H9 (cell line): ENCODE measurements around the gene PPIP5K1. TPM values are rescaled to one million over a fixed set of nuclear protein-coding genes. Genes with fewer than 3 reads are reported as not detected.

ENCODE experiments used
- DNase-seq: peaks from one replicate; pipeline ENCODE4 v3.0.0-alpha.2; 2017
- H2AFZ ChIP-seq: one replicate; pipeline ENCODE4 v1.6.1; 2013; ENCODE audit warnings: mild to moderate bottlenecking, low read length, control low read depth, moderate library complexity
- H2AK5ac ChIP-seq: 2 replicates; pipeline ENCODE4 v1.6.1; 2013; ENCODE audit warnings: low read length, control low read depth, mixed read lengths; ENCODE audit not compliant: insufficient read length
- H2BK120ac ChIP-seq: one replicate; pipeline ENCODE4 v1.6.1; 2013; ENCODE audit warnings: low read depth, mild to moderate bottlenecking, low read length, control low read depth, inconsistent platforms; ENCODE audit not compliant: poor library complexity, severe bottlenecking
- H2BK12ac ChIP-seq: 2 replicates; pipeline ENCODE4 v1.6.1; 2013; ENCODE audit warnings: low read length, control low read depth, mixed read lengths, low read depth; ENCODE audit not compliant: insufficient read length
- H2BK15ac ChIP-seq: 2 replicates; pipeline ENCODE4 v1.6.1; 2013; ENCODE audit warnings: low read depth, low read length, control low read depth
- H2BK20ac ChIP-seq: one replicate; pipeline ENCODE4 v1.6.1; 2013; ENCODE audit warnings: low read depth, mild to moderate bottlenecking, low read length, control low read depth, inconsistent platforms; ENCODE audit not compliant: poor library complexity, severe bottlenecking
- H2BK5ac ChIP-seq: 2 replicates; pipeline ENCODE4 v1.6.1; 2013; ENCODE audit warnings: low read length, control low read depth, mixed read lengths; ENCODE audit not compliant: insufficient read length
- H3K14ac ChIP-seq: 2 replicates; pipeline ENCODE4 v1.6.1; 2013; ENCODE audit warnings: low read length, control low read depth; ENCODE audit not compliant: insufficient read depth
- H3K18ac ChIP-seq: 2 replicates; pipeline ENCODE4 v1.6.1; 2013; ENCODE audit warnings: low read depth, mild to moderate bottlenecking, mixed read lengths, low read length, control low read depth; ENCODE audit not compliant: insufficient read length
- H3K23ac ChIP-seq: 2 replicates; pipeline ENCODE4 v1.6.1; 2013; ENCODE audit warnings: low read length, control low read depth, mixed read lengths, low read depth; ENCODE audit not compliant: insufficient read length
- H3K23me2 ChIP-seq: 2 replicates; pipeline ENCODE4 v1.6.1; 2013; ENCODE audit warnings: low read depth, mild to moderate bottlenecking, mixed read lengths, low read length, control low read depth; ENCODE audit not compliant: insufficient read length, poor library complexity, severe bottlenecking
- H3K27ac ChIP-seq: 2 replicates; pipeline ENCODE4 v1.5.1; 2013; ENCODE audit warnings: low read length, control low read depth, mixed read lengths, low read depth; ENCODE audit not compliant: insufficient read length
- H3K27me3 ChIP-seq: 2 replicates; pipeline ENCODE4 v1.6.1; 2013; ENCODE audit warnings: low read length, control low read depth, inconsistent platforms; ENCODE audit not compliant: insufficient read depth
- H3K4ac ChIP-seq: 2 replicates; pipeline ENCODE4 v1.6.1; 2013; ENCODE audit warnings: low read depth, mild to moderate bottlenecking, control low read depth, inconsistent platforms, low read length, moderate library complexity
- H3K4me1 ChIP-seq: 2 replicates; pipeline ENCODE4 v1.6.1; 2013; ENCODE audit warnings: low read length, control low read depth, inconsistent platforms; ENCODE audit not compliant: insufficient read depth
- H3K4me2 ChIP-seq: 2 replicates; pipeline ENCODE4 v1.6.1; 2013; ENCODE audit warnings: low read length, control low read depth, mixed read lengths; ENCODE audit not compliant: insufficient read length, insufficient read depth
- H3K56ac ChIP-seq: 2 replicates; pipeline ENCODE4 v1.6.1; 2013; ENCODE audit warnings: low read depth, mild to moderate bottlenecking, mixed read lengths, low read length, control low read depth; ENCODE audit not compliant: insufficient read length
- H3K79me1 ChIP-seq: 2 replicates; pipeline ENCODE4 v1.6.1; 2013; ENCODE audit warnings: low read depth, mild to moderate bottlenecking, moderate library complexity, low read length, control low read depth, inconsistent platforms; ENCODE audit not compliant: insufficient read depth, poor library complexity, severe bottlenecking
- H3K79me2 ChIP-seq: 2 replicates; pipeline ENCODE4 v1.6.1; 2013; ENCODE audit warnings: low read length, control low read depth, inconsistent platforms; ENCODE audit not compliant: insufficient read depth
- H3K9ac ChIP-seq: 2 replicates; pipeline ENCODE4 v1.6.1; 2013; ENCODE audit warnings: low read length, control low read depth, mixed read lengths; ENCODE audit not compliant: insufficient read length; ENCODE audit errors: extremely low read depth
- H3K9me3 ChIP-seq: one replicate; pipeline ENCODE4 v1.6.1; 2013; ENCODE audit warnings: low read depth, low read length, inconsistent platforms; ENCODE audit not compliant: control insufficient read depth
- H3T11ph ChIP-seq: one replicate; pipeline ENCODE4 v1.6.1; 2013; ENCODE audit warnings: mild to moderate bottlenecking, low read length, control low read depth, inconsistent platforms
- H4K20me1 ChIP-seq: one replicate; pipeline ENCODE4 v1.6.1; 2013; ENCODE audit not compliant: control insufficient read depth, insufficient read length, insufficient read depth
- H4K5ac ChIP-seq: 2 replicates; pipeline ENCODE4 v1.6.1; 2013; ENCODE audit warnings: low read depth, mild to moderate bottlenecking, mixed read lengths, low read length, control low read depth; ENCODE audit not compliant: insufficient read length
- H4K8ac ChIP-seq: replicated peaks from 2 replicates; pipeline ENCODE4 v1.6.1; 2013; ENCODE audit warnings: low read length, control low read depth, mixed read lengths, low read depth; ENCODE audit not compliant: insufficient read length
- H4K91ac ChIP-seq: 2 replicates; pipeline ENCODE4 v1.6.1; 2013; ENCODE audit warnings: low read depth, mild to moderate bottlenecking, moderate library complexity, mixed read lengths, low read length, control low read depth; ENCODE audit not compliant: insufficient read length
- H3K27ac Mint-ChIP-seq, 3 experiments: 2 replicates in 2 of 3; 3 replicates in 1 of 3; pipeline ENCODE4 v1.8.0; 2020 to 2021; ENCODE audit warnings: mixed read lengths in 3 of 3, mild to moderate bottlenecking in 1 of 3, moderate library complexity in 1 of 3
- H3K27me3 Mint-ChIP-seq: 2 replicates; pipeline ENCODE4 v1.8.0; 2021; ENCODE audit warnings: low read depth, mild to moderate bottlenecking, moderate library complexity, mixed read lengths
- H3K36me3 Mint-ChIP-seq, 3 experiments: 2 replicates in 2 of 3; 3 replicates in 1 of 3; pipeline ENCODE4 v1.8.0; 2020 to 2021; ENCODE audit warnings: low read depth in 3 of 3, mixed read lengths in 3 of 3; ENCODE audit not compliant: insufficient read depth in 1 of 3
- H3K4me1 Mint-ChIP-seq, 2 experiments: 2 replicates each; pipeline ENCODE4 v1.8.0; 2020; ENCODE audit warnings: mixed read lengths in 2 of 2
- H3K4me3 Mint-ChIP-seq, 2 experiments: 2 replicates in 1 of 2; 3 replicates in 1 of 2; pipeline ENCODE4 v1.8.0; 2020 to 2021; ENCODE audit warnings: mild to moderate bottlenecking in 2 of 2, mixed read lengths in 2 of 2, moderate library complexity in 1 of 2
- H3K9me3 Mint-ChIP-seq, 2 experiments: 2 replicates in 1 of 2; 3 replicates in 1 of 2; pipeline ENCODE4 v1.8.0; 2020; ENCODE audit warnings: mild to moderate bottlenecking in 2 of 2, mixed read lengths in 2 of 2, moderate library complexity in 1 of 2
- CTCF ChIP-seq: fragments of 200-600 bp; sonication (generic); conservative IDR thresholded peaks from 3 replicates; pipeline ENCODE4 v1.8.0; 2021; ENCODE audit warnings: antibody characterized with exemption, mild to moderate bottlenecking
- WGBS: extraction: QIAGEN DNeasy Blood & Tissue Kit; methylation state at CpG from one replicate; pipeline ENCODE4 v1.1.7; 2013; ENCODE audit warnings: missing lambda C conversion rate, low lambda C conversion rate, mixed read lengths; ENCODE audit not compliant: insufficient read length; ENCODE audit errors: extremely low coverage; 5-methylcytosine and 5-hydroxymethylcytosine counted together
- total RNA-seq: library from RNA; stranded (reverse); gene quantifications from 2 replicates; pipeline ENCODE4 v1.2.1, GENCODE V29; 2021

Gene PPIP5K1
- total RNA-seq, 1 experiment from 2014 or later: 28.5 TPM

- Histone ChIP-seq H3K9me3 (no peaks in the 10 kb centered on the region), H4K20me1 (no peaks in the 10 kb centered on the region), H2AK5ac (no peak overlapping the region), H4K91ac (no peak overlapping the region), H3K23me2 (peaks cover 5% of the 10 kb centered on the region), H2AFZ (no peak overlapping the region), H3K14ac (no peak overlapping the region), H2BK120ac (no peak overlapping the region), H3K27ac (no peak overlapping the region), H3K79me2 (no peaks in the 10 kb centered on the region; the same call in 1 of the 2 replicates), H2BK20ac (no peak overlapping the region), H2BK12ac (no peak overlapping the region), H3T11ph (no peak overlapping the region), H3K79me1 (no peaks in the 10 kb centered on the region), H3K4me1 (peaks cover 7% of the 10 kb centered on the region; the same call in 1 of the 2 replicates), H3K56ac (no peak overlapping the region), H3K9ac (no peak overlapping the region), H2BK5ac (no peak overlapping the region), H3K4me2 (no peak overlapping the region), H3K18ac (no peak overlapping the region), H4K8ac (no peak overlapping the region), H3K4ac (no peak overlapping the region), H2BK15ac (no peak overlapping the region), H3K23ac (no peak overlapping the region), H3K27me3 (no peaks in the 10 kb centered on the region), H4K5ac (no peak overlapping the region)
- Mint-ChIP-seq H3K4me1 (peaks cover 24 to 27% of the 10 kb centered on the region in 2 experiments), H3K9me3 (no peaks in the 10 kb centered on the region), H3K4me3 (peak overlapping the region in 1 of 2 experiments; percentile 44; a peak in 1 of 5 replicates), H3K27ac (peak overlapping the region in 1 of 3 experiments; percentile 51; a peak in 1 of 7 replicates), H3K36me3 (peaks cover 41 to 73% (median 60%) of the 10 kb centered on the region in 3 experiments), H3K27me3 (no peaks in the 10 kb centered on the region)
- TF ChIP-seq CTCF: no peak
- WGBS: no CpG with 5 or more reads among the region's 1 CpG
- no peak for DNase-seq
These were observed 100.8 kb downstream of the PPIP5K1 start for GRCh38 chr15:43489191-43489590.
